Fibroblast of skin of scalp (primary cell): ENCODE data around the gene PPIF.
A peak's percentile ranks its signal among the peaks of the same experiment; 100 is the strongest.

Source experiments
- DNase-seq: peaks from one replicate; pipeline ENCODE4 v3.0.0-alpha.2; 2013

PPIF gene

DNA sequence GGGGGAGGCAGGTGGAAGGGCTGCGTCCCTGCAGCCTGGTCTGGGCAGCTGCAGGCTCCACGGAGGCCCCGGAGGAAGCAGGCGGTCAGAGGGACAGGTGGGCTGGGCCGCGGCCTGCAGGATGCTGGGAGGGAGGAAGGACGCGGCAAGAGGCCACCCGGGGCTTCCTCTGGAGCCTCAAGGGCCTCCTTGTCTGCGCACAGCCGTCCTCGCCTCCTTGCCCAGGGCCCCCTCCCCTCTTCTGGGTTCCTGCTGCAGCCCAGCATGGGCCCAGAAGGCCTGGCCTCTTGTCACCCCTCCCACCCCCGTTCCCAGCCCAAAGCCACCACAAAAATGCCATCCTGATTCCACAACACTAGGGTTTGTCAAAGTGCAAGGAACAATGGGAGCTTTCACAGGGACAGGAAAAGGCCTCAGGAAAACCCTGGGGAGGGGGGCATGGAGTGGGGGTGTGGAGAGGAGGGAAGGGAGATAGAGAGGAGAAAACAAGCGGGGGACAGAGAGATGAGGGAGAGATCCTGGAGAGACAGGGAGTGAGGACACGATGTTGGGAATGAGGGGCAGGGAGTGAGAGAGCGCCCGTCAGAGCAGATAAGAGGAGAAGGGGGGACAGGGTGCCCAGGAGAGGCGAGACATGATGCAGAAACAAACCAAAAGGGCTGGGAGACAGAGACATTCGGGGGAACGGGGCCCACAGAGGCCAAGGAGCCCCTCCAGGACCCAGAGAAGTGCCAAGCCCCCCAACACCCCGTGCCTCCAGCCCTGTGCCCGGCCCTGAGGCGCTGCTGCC, 56.4 kb downstream of the PPIF start:
- peak; percentile 70 for DNase-seq

DNA sequence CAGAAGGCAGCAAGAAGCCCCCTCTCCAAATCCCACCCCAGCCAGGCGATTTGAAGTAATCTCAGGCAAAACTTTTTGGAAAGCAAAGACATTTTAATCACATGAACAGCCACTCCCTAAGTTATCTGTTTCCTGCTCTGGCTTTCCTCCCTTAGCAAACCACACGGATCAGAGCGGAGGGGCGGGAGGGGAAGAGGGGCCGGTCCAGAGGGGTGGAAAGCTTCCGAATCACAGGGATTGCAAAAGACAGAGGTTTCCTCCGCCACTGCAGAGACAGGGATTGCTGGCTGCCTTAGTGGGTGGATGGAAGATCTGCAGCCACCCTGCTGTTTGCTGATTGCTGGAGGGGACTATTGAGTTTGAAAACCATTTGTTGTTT, 57.0 kb downstream of the PPIF start:
- peak; percentile 88 for DNase-seq

DNA sequence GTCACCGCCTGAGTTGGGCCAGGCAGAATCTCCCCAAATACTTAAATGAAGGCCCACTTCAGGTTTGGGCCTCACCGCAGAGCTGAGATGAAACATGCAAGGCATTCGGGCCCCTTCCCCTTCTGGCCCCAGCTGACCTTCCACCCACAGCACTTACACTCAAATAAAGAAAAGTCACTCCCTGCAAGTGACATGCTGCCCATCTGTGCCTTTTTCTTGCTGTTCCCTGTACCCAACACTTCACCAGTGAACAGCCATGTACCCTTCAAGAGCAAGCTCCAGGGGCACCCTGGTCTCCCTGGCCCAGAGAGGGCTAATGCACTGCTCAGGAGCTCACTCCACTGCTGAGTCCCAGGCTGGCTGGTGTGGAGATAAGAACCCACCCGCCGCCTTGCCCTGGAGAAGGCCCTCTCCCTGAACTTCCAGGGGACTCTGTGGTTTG, 57.4 kb downstream of the PPIF start:
- no peak for DNase-seq
